ENCODE measurements around the gene ANGPTL8.

Gene ANGPTL8

GRCh38 chr19:11291415-11291814 is 52.0 kb downstream of the ANGPTL8 start:
- no peak for DNase-seq (ENCODE audit: low read depth, low spot score)

Measured in activated naive CD8-positive, alpha-beta T cell treated with anti-CD3 and anti-CD28 coated beads, Interleukin-2, amount 50 U/mL, for 16 hours (primary cell).